AG09309 (cell line): ENCODE results near the gene USP17L26.
"Not testable (repeated sequence)": the region's sequence is repeated elsewhere in the genome, so short reads cannot be mapped to it uniquely, and the experiment has no call there.

Experiments
- DNase-seq: peaks from one replicate; pipeline ENCODE4 v3.0.0-alpha.2; 2010; ENCODE audit warnings: low read depth
- H3K4me3 ChIP-seq: 2 replicates; pipeline ENCODE4 v1.5.1; 2011; ENCODE audit warnings: mild to moderate bottlenecking, low read depth, low read length, moderate library complexity; ENCODE audit not compliant: control insufficient read depth
- TF ChIP-seq, protein P1 (sequence below): IDR thresholded peaks from 2 replicates; pipeline ENCODE4 v1.5.1; 2011; ENCODE audit warnings: mild to moderate bottlenecking, low read depth, low read length, inconsistent platforms; ENCODE audit not compliant: insufficient read depth, control insufficient read depth; ENCODE audit errors: missing control alignments

USP17L26 gene

DNA sequence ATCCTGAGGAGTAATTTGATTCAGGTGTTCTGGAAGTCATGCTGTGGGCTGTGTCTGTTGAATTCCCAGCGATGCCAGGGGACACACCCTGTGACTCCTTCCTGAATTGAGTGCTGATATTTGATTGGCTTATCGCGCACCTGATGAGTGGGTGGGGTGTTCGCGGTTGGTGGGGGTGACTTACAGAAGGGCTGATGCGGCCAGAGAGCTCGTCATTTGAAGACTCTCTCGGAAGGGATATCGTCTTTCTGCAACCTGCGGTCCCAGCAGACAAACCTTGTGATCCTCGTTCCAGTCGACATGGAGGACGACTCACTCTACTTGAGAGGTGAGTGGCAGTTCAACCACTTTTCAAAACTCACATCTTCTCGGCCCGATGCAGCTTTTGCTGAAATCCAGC, at the start of gene USP17L26:
USP17L26 (plus strand) TSS at position 301 of the 400 bp plus-strand sequence; CDS start at position 301, 0 bp downstream.
- not testable (repeated sequence) for DNase-seq

GRCh38 chr4:9324191-9324590, 10.3 kb upstream of the USP17L26 start:
- not testable (repeated sequence) for H3K4me3 ChIP-seq, DNase-seq

More for the DNA sequence above, at the start of gene USP17L26:
- not testable (repeated sequence) for H3K4me3 ChIP-seq

DNA sequence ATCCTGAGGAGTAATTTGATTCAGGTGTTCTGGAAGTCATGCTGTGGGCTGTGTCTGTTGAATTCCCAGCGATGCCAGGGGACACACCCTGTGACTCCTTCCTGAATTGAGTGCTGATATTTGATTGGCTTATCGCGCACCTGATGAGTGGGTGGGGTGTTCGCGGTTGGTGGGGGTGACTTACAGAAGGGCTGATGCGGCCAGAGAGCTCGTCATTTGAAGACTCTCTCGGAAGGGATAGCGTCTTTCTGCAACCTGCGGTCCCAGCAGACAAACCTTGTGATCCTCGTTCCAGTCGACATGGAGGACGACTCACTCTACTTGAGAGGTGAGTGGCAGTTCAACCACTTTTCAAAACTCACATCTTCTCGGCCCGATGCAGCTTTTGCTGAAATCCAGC, 9.6 kb upstream of the USP17L26 start, which contains the start of gene USP17L24:
USP17L24 (plus strand) TSS at position 301 of the 400 bp plus-strand sequence; CDS start at position 301, 0 bp downstream.
- not testable (repeated sequence) for DNase-seq

GRCh38 chr4:9329611-9330010, 4.8 kb upstream of the USP17L26 start, which contains the start of gene USP17L25:
Gene USP17L25 (plus strand): TSS chr4:9329911. CDS start chr4:9329911, 0 bp downstream.
- H3K4me3 ChIP-seq, DNase-seq: not testable (repeated sequence)

More for the DNA sequence above, 9.6 kb upstream of the USP17L26 start, which contains the start of gene USP17L24:
- H3K4me3 ChIP-seq = not testable (repeated sequence)

- not testable (repeated sequence) for H3K4me3 ChIP-seq, DNase-seq
These were observed 4.6 kb downstream of the USP17L26 start, which contains the start of gene USP17L5 for GRCh38 chr4:9339103-9339502. Gene USP17L5 (plus strand): TSS chr4:9339403. CDS start chr4:9339403, 0 bp downstream.

- H3K4me3 ChIP-seq, DNase-seq: not testable (repeated sequence)
These were observed 9.4 kb downstream of the USP17L26 start, which contains the start of gene USP17L27 for GRCh38 chr4:9343848-9344247. Gene USP17L27 (plus strand): TSS chr4:9344148. CDS start chr4:9344148, 0 bp downstream.

- DNase-seq, H3K4me3 ChIP-seq: not testable (repeated sequence)
These were observed 14.1 kb downstream of the USP17L26 start, which contains the start of gene USP17L28 for GRCh38 chr4:9348593-9348992. Gene USP17L28 (plus strand): TSS chr4:9348893. CDS start chr4:9348893, 0 bp downstream.

- not testable (repeated sequence) for H3K4me3 ChIP-seq, DNase-seq
These were observed 16.4 kb downstream of the USP17L26 start for GRCh38 chr4:9350866-9351265.

GRCh38 chr4:9353338-9353737, 18.9 kb downstream of the USP17L26 start, which contains the start of gene USP17L29:
Gene USP17L29 (plus strand): TSS chr4:9353638. CDS start chr4:9353638, 0 bp downstream.
- DNase-seq, H3K4me3 ChIP-seq: not testable (repeated sequence)

- not testable (repeated sequence) for DNase-seq
These were observed 28.4 kb downstream of the USP17L26 start, which contains the start of gene USP17L30 for GRCh38 chr4:9362829-9363228. Gene USP17L30 (plus strand): TSS chr4:9363129. CDS start chr4:9363129, 0 bp downstream.

GRCh38 chr4:9379881-9380280, 45.4 kb downstream of the USP17L26 start:
- not testable (repeated sequence) for DNase-seq, H3K4me3 ChIP-seq

More at GRCh38 chr4:9362829-9363228, 28.4 kb downstream of the USP17L26 start, which contains the start of gene USP17L30:
- not testable (repeated sequence) for H3K4me3 ChIP-seq

- TF ChIP-seq, protein P1, sequence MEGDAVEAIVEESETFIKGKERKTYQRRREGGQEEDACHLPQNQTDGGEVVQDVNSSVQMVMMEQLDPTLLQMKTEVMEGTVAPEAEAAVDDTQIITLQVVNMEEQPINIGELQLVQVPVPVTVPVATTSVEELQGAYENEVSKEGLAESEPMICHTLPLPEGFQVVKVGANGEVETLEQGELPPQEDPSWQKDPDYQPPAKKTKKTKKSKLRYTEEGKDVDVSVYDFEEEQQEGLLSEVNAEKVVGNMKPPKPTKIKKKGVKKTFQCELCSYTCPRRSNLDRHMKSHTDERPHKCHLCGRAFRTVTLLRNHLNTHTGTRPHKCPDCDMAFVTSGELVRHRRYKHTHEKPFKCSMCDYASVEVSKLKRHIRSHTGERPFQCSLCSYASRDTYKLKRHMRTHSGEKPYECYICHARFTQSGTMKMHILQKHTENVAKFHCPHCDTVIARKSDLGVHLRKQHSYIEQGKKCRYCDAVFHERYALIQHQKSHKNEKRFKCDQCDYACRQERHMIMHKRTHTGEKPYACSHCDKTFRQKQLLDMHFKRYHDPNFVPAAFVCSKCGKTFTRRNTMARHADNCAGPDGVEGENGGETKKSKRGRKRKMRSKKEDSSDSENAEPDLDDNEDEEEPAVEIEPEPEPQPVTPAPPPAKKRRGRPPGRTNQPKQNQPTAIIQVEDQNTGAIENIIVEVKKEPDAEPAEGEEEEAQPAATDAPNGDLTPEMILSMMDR = peak; percentile 11
- DNase-seq = not testable (repeated sequence)
- H3K4me3 ChIP-seq = peak overlapping the region; percentile 31
These were observed 46.6 kb downstream of the USP17L26 start for GRCh38 chr4:9381012-9381534.

DNA sequence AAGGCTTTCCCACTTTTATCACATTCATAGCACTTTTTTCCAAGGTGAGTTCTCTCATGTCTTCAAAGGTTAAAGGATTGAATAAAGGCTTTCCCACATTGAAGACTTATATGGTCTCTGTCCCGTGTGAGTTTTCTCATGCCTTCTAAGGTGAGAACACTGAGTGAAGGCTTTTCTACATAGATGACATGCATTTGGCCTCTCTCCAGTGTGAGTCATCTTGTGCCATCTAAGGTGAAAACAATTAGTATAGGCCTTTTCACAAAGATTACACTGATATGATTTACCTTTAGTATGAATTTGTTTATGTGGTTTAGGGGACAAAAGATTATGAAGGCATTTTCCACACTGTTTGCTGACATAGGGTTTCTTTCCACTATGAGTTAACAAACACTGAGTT, 49.7 kb downstream of the USP17L26 start:
- DNase-seq = no peak
- TF ChIP-seq, protein P1 = no peak
- no peak overlapping the region for H3K4me3 ChIP-seq
